A673 (cell line): ENCODE results near the gene FLT3. TPM values are rescaled to one million over a fixed set of nuclear protein-coding genes. Genes with fewer than 3 reads are reported as not detected.

Experiments
- BruUV-seq: library from RNA; stranded (reverse); fragments of 400-500 nt; replicated peaks from 2 replicates; lab custom pipeline; 2021; lab: Mats Ljungman, UMichigan
- CTCF ChIA-PET: fragments of 300-600 bp; sonication (Branson Sonifier 250); formaldehyde crosslinking; loops from one replicate; lab custom pipeline; 2022; ENCODE audit warnings: antibody characterized with exemption; lab: Charles Lee
- POLR2A ChIA-PET: fragments of 300-600 bp; sonication (Branson Sonifier 250); formaldehyde crosslinking; loops from one replicate; lab custom pipeline; 2022; ENCODE audit warnings: antibody characterized with exemption; ENCODE audit not compliant: low non-redundant PET; lab: Charles Lee
- DNase-seq: peaks from one replicate; pipeline ENCODE4 v3.0.0-alpha.2; 2015; ENCODE audit warnings: low spot score
- H3K27ac ChIP-seq: fragments of 200-600 bp; sonication (generic); 2 replicates; pipeline ENCODE4 v1.5.1; 2016; ENCODE audit warnings: mixed run types, low read depth, mild to moderate bottlenecking, mixed read lengths, antibody characterized with exemption, low read length; ENCODE audit not compliant: poor library complexity, severe bottlenecking
- H3K27me3 ChIP-seq: fragments of 200-600 bp; sonication (generic); replicated peaks from 2 replicates; pipeline ENCODE4 v1.6.1; 2017; ENCODE audit warnings: mixed run types, low read depth, mild to moderate bottlenecking, mixed read lengths, antibody characterized with exemption, low read length; ENCODE audit not compliant: insufficient read depth, poor library complexity
- H3K36me3 ChIP-seq: fragments of 200-600 bp; sonication (generic); 2 replicates; pipeline ENCODE4 v1.6.1; 2016; ENCODE audit warnings: mixed run types, mild to moderate bottlenecking, mixed read lengths, antibody characterized with exemption, low read length; ENCODE audit not compliant: insufficient read depth, poor library complexity, severe bottlenecking
- H3K4me1 ChIP-seq: fragments of 200-600 bp; sonication (generic); 2 replicates; pipeline ENCODE4 v1.6.1; 2017; ENCODE audit warnings: mixed run types, mild to moderate bottlenecking, mixed read lengths, antibody characterized with exemption, low read length; ENCODE audit not compliant: insufficient read depth, poor library complexity, severe bottlenecking
- H3K4me3 ChIP-seq: fragments of 200-600 bp; sonication (generic); 2 replicates; pipeline ENCODE4 v1.5.1; 2016; ENCODE audit warnings: low read depth, mixed run types, mild to moderate bottlenecking, mixed read lengths, low read length; ENCODE audit not compliant: poor library complexity, severe bottlenecking
- H3K9me3 ChIP-seq: fragments of 200-600 bp; sonication (generic); 2 replicates; pipeline ENCODE4 v1.6.1; 2016; ENCODE audit warnings: mixed run types, low read depth, mild to moderate bottlenecking, mixed read lengths, antibody characterized with exemption, low read length; ENCODE audit not compliant: poor library complexity, severe bottlenecking
- EZH2 ChIP-seq: fragments of 200-600 bp; sonication (generic); IDR thresholded peaks from 2 replicates; pipeline ENCODE4 v1.6.1; 2017; ENCODE audit warnings: borderline replicate concordance, low read depth, mild to moderate bottlenecking, mixed read lengths, antibody characterized with exemption, low read length; ENCODE audit not compliant: poor library complexity, severe bottlenecking
- intact Hi-C: fragments of 100-400 bp; cut with micrococcal nuclease; formaldehyde crosslinking; loops from one replicate; pipeline ENCODE4 v1.10.0; 2022; ENCODE audit not compliant: unreplicated experiment
- total RNA-seq: library from RNA; stranded (reverse); gene quantifications from 2 replicates; pipeline ENCODE4 v1.2.3, GENCODE V29; 2021
- TF ChIP-seq, protein P1 (sequence below): fragments of 300-800, 200-600 bp; sonication (generic); conservative IDR thresholded peaks from 2 replicates; pipeline ENCODE4 v1.5.1; 2017; ENCODE audit warnings: low read depth, mild to moderate bottlenecking, antibody characterized with exemption, low read length, moderate library complexity, mixed read lengths

FLT3 gene
- total RNA-seq, 1 experiment from 2014 or later = 0.15 TPM

- POLR2A ChIA-PET = no interaction called here
- CTCF ChIA-PET = interaction anchor here (1.7 kb wide), 1 partner anchor 624 kb away, joined by 10 read pairs; no protein-coding TSS in a partner anchor
- no peak for TF ChIP-seq EZH2
- TF ChIP-seq, protein P1, sequence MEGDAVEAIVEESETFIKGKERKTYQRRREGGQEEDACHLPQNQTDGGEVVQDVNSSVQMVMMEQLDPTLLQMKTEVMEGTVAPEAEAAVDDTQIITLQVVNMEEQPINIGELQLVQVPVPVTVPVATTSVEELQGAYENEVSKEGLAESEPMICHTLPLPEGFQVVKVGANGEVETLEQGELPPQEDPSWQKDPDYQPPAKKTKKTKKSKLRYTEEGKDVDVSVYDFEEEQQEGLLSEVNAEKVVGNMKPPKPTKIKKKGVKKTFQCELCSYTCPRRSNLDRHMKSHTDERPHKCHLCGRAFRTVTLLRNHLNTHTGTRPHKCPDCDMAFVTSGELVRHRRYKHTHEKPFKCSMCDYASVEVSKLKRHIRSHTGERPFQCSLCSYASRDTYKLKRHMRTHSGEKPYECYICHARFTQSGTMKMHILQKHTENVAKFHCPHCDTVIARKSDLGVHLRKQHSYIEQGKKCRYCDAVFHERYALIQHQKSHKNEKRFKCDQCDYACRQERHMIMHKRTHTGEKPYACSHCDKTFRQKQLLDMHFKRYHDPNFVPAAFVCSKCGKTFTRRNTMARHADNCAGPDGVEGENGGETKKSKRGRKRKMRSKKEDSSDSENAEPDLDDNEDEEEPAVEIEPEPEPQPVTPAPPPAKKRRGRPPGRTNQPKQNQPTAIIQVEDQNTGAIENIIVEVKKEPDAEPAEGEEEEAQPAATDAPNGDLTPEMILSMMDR = no peak
- intact Hi-C loops = no loop called here
- no peaks in the 10 kb centered on the region for H3K4me1 ChIP-seq
- no peak for DNase-seq
- H3K4me3 ChIP-seq = no peak overlapping the region
- no peaks in the 10 kb centered on the region for H3K9me3 ChIP-seq
- peaks cover 53% of the 10 kb centered on the region for H3K27me3 ChIP-seq
- H3K27ac ChIP-seq = no peak overlapping the region
- no peaks in the 10 kb centered on the region for H3K36me3 ChIP-seq
- no TSS peak for BruUV-seq
These were observed 114.8 kb downstream of the FLT3 start for GRCh38 chr13:27985600-27985999.

- TF ChIP-seq, protein P1 = no peak
- no peak for TF ChIP-seq EZH2
- ChIA-PET CTCF (no interaction called here), POLR2A (no interaction called here)
- no peak overlapping the region for H3K27ac ChIP-seq
- no peaks in the 10 kb centered on the region for H3K36me3 ChIP-seq
- no peaks in the 10 kb centered on the region for H3K9me3 ChIP-seq
- H3K4me3 ChIP-seq = no peak overlapping the region
- H3K4me1 ChIP-seq = no peaks in the 10 kb centered on the region
- no peak for DNase-seq
- BruUV-seq = no TSS peak
- peaks cover 80% of the 10 kb centered on the region for H3K27me3 ChIP-seq
- intact Hi-C loops = loop anchor here (5.0 kb wide), 1 partner anchor 620 kb away; no protein-coding TSS in a partner anchor
These were observed 118.0 kb downstream of the FLT3 start for GRCh38 chr13:27982361-27982760.

DNA sequence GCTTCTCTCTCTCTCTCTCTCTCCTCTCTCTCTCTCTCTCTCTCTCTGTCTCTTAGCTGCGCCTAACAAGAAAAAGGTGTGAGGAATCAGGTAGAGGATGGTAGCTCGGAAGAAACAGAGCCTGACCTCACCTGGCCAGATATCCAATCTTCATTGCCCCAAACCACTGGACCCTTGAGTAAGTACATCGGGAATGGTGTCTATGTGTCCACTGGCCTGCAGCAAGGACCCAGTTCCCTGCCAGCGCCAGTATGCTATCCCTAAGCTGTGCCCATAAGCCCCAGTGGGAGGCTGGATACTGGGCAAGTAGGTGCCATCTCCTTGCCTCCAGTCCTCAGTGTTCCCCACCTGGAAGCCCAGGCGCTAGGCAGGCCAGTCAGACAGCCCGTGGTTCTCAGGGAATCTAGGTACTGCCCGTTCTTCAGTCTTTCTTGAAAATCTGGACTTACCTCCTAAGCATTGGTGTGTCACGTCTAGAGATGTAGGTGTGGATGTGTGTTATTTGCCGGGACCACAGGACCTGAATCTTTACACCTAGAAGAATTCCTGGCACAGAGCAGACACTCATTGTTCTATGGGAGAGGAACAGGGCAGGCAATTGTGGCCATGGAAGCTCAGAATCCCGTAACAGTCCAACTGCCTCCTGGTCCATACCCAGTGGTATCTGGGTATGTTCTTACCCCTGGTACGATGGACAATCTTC, 119.2 kb downstream of the FLT3 start:
- peaks cover 83% of the 10 kb centered on the region for H3K27me3 ChIP-seq
- no TSS peak for BruUV-seq
- intact Hi-C loops = loop anchor here (5.0 kb wide), 1 partner anchor 619 kb away; no protein-coding TSS in a partner anchor
- H3K4me3 ChIP-seq = no peak overlapping the region
- ChIA-PET CTCF (interaction anchor here (0.6 kb wide), 1 partner anchor 27 kb away, joined by 3 read pairs; no protein-coding TSS in a partner anchor), POLR2A (no interaction called here)
- no peak for TF ChIP-seq EZH2
- TF ChIP-seq, protein P1 = no peak
- no peaks in the 10 kb centered on the region for H3K9me3 ChIP-seq
- no peak for DNase-seq
- no peaks in the 10 kb centered on the region for H3K4me1 ChIP-seq
- no peak overlapping the region for H3K27ac ChIP-seq
- no peaks in the 10 kb centered on the region for H3K36me3 ChIP-seq
